Measurements from ENCODE around the gene PLXDC1. TPM values are rescaled to one million over a fixed set of nuclear protein-coding genes. Genes with fewer than 3 reads are reported as not detected.

The PLXDC1 gene
- total RNA-seq, 3 donors from 2014 or later = 2.4 to 10.9 (median 5.6) TPM

DNA sequence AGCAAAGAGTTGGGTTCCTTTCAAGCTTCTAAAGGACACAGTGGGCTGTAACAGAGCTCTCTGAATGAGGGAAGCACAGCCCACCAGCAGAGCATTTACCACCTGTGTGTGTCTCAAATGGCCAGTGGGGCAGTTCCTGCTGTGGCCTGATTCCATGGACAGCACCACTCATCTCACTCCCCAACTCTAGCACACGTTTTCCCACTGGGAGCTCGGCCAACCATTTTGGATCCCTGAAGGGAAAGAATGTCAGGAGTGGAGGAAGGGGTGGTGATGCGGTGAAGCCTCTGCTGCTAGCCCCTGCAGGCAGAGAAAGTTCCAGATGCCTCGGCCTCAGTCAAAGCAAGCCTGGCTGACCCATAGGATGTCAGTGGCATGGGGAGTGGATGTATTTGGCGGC lies 86.6 kb downstream of the PLXDC1 start:
- no peaks in the 10 kb centered on the region for H3K4me1 ChIP-seq (ENCODE audit: low read depth)
- H3K36me3 ChIP-seq (ENCODE audit: low read depth) = no peaks in the 10 kb centered on the region
- intact Hi-C loops (cut with DNase I, micrococcal nuclease) = no loop called here
- no peak overlapping the region for H3K4me3 ChIP-seq
- ATAC-seq (no peak), DNase-seq (no peak)
- H3K9me3 ChIP-seq = no peaks in the 10 kb centered on the region
- TF ChIP-seq, protein P1, sequence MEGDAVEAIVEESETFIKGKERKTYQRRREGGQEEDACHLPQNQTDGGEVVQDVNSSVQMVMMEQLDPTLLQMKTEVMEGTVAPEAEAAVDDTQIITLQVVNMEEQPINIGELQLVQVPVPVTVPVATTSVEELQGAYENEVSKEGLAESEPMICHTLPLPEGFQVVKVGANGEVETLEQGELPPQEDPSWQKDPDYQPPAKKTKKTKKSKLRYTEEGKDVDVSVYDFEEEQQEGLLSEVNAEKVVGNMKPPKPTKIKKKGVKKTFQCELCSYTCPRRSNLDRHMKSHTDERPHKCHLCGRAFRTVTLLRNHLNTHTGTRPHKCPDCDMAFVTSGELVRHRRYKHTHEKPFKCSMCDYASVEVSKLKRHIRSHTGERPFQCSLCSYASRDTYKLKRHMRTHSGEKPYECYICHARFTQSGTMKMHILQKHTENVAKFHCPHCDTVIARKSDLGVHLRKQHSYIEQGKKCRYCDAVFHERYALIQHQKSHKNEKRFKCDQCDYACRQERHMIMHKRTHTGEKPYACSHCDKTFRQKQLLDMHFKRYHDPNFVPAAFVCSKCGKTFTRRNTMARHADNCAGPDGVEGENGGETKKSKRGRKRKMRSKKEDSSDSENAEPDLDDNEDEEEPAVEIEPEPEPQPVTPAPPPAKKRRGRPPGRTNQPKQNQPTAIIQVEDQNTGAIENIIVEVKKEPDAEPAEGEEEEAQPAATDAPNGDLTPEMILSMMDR (IDR thresholded peaks at IDR 0.05) = no peak

DNA sequence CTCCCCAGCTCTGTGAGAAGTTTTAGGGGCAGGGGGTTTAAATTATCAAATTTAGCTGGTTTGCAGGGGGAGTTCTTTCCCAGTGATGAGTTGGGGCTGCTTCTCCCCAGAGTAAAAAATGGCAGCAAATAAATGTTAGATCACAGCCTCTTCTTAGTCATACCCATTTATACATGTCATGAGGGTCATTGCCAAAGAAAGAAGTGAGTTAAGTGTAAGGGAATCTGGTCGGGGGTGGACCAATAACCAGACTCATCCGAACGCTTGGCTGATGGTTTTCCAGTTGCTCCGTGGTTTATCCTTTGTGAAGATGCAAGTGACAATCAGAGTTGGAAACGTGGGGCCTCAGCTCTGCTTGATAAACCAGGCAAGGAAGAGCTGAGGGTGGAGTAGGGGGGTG lies 87.1 kb downstream of the PLXDC1 start:
- DNase-seq = no peak
- intact Hi-C loops (cut with DNase I, micrococcal nuclease) = no loop called here
- Histone ChIP-seq H3K4me3 (no peak overlapping the region), H3K4me1 (ENCODE audit: low read depth) (no peaks in the 10 kb centered on the region), H3K9me3 (no peaks in the 10 kb centered on the region), H3K36me3 (ENCODE audit: low read depth) (no peaks in the 10 kb centered on the region)
- TF ChIP-seq, protein P1 (IDR thresholded peaks at IDR 0.05) = no peak
- no peak for ATAC-seq

DNA sequence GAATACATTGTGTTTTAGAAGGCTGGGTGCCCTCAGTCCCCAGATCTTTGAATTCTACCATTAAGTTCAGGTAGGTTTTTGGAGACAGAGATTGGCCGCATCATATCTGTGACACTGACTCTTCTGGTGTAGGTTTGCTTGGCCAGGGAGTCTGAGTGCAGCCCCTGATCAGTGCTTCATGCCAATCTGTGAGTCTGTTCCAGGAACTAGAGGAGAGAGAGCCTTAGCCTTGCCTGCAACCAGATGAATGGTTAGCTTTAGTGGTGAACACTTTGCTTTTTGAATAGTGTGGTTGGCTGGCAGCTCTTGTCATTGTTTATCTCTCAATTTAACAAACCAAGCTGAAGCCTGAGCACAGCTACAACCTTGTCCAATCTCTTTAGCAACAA lies 87.8 kb downstream of the PLXDC1 start:
- TF ChIP-seq, protein P1 (IDR thresholded peaks at IDR 0.05) = no peak
- no peak for DNase-seq
- H3K9me3 ChIP-seq = no peaks in the 10 kb centered on the region
- ATAC-seq = no peak
- H3K4me1 ChIP-seq (ENCODE audit: low read depth) = no peaks in the 10 kb centered on the region
- no peaks in the 10 kb centered on the region for H3K36me3 ChIP-seq (ENCODE audit: low read depth)
- intact Hi-C loops (cut with DNase I, micrococcal nuclease) = no loop called here
- no peak overlapping the region for H3K4me3 ChIP-seq

DNA sequence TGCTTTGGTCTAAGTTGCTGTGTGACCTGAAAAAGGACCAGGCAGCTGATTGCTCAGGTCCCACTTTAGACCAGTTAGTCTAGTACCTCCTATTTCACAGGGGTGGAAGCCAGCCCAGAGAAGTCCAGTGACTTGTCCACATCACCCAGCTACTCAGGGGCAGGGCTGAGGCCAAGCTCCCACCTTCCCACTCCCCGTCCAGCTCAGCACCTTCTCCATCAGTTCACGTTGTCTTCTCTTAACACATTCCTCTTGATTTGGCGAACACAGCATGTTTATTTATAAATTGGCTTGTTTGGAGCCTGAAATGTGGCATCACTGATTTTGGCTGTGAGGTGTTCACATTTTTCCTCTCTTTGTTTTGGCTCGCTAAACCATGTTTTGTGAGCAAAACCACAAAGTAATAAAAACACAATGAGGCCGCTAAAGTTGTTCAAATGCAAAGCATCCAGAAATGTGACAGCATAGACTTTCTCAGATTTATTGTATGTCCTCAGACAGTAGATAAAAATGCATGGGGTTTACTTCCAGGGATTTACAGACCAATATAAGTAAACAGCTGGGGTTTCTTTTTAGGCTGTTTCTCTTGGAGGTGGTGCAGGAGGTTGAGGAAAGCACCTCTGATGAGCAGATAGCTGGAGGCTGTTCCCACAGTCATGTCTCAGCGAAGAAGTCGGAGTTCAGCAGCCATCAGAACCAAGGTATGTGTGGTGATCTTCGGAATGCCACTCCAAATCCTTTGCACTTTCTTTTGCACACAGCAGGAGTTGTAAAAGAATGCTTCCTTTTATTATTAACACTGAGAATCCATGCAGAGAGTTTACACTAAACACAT lies 88.4 kb downstream of the PLXDC1 start:
- Histone ChIP-seq H3K4me3 (no peak overlapping the region), H3K36me3 (ENCODE audit: low read depth) (no peaks in the 10 kb centered on the region), H3K9me3 (no peaks in the 10 kb centered on the region), H3K4me1 (ENCODE audit: low read depth) (no peaks in the 10 kb centered on the region)
- DNase-seq = no peak
- intact Hi-C loops (cut with DNase I, micrococcal nuclease) = no loop called here
- TF ChIP-seq, protein P1 (IDR thresholded peaks at IDR 0.05) = no peak
- no peak for ATAC-seq

DNA sequence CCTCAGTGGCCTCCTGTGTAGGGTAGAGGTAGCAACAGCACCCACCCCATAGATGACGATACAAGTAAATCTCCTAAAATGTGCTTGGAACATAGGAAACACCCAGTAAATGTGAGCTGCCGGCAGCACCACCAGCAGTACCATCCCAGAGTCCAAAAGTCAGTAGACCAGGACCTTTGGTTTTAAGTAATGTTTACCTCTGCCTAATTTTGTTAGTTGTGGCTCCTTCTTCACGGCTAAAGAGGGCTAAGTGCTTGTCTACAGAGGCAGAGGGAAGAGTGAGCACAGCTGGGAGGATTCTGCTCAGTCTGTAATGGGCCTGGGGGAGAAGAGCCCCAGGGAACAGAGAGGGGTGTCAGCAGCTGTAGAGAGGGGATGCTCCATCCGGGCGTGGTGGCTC lies 92.9 kb downstream of the PLXDC1 start:
- DNase-seq (no peak), ATAC-seq (no peak)
- Histone ChIP-seq H3K4me1 (ENCODE audit: low read depth) (no peaks in the 10 kb centered on the region), H3K9me3 (no peaks in the 10 kb centered on the region), H3K36me3 (ENCODE audit: low read depth) (no peaks in the 10 kb centered on the region), H3K4me3 (no peak overlapping the region)
- intact Hi-C loops (cut with DNase I, micrococcal nuclease) = no loop called here
- TF ChIP-seq, protein P1 (IDR thresholded peaks at IDR 0.05) = no peak
